ACHN (cell line): ENCODE data around the gene TAB2.
A peak's percentile ranks its signal among the peaks of the same experiment; 100 is the strongest.

ENCODE experiments used
- DNase-seq: peaks from one replicate; pipeline ENCODE4 v3.0.0-alpha.2; 2015
- in situ Hi-C: cut with HindIII; loops from 2 replicates; pipeline ENCODE4 v1.10.0; 2017; ENCODE audit warnings: low sequenced_read_pairs, low pct_ligation_motif_present, low pct_unique_long_range_greater_than_20kb

The TAB2 gene, protein sequence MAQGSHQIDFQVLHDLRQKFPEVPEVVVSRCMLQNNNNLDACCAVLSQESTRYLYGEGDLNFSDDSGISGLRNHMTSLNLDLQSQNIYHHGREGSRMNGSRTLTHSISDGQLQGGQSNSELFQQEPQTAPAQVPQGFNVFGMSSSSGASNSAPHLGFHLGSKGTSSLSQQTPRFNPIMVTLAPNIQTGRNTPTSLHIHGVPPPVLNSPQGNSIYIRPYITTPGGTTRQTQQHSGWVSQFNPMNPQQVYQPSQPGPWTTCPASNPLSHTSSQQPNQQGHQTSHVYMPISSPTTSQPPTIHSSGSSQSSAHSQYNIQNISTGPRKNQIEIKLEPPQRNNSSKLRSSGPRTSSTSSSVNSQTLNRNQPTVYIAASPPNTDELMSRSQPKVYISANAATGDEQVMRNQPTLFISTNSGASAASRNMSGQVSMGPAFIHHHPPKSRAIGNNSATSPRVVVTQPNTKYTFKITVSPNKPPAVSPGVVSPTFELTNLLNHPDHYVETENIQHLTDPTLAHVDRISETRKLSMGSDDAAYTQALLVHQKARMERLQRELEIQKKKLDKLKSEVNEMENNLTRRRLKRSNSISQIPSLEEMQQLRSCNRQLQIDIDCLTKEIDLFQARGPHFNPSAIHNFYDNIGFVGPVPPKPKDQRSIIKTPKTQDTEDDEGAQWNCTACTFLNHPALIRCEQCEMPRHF

DNA sequence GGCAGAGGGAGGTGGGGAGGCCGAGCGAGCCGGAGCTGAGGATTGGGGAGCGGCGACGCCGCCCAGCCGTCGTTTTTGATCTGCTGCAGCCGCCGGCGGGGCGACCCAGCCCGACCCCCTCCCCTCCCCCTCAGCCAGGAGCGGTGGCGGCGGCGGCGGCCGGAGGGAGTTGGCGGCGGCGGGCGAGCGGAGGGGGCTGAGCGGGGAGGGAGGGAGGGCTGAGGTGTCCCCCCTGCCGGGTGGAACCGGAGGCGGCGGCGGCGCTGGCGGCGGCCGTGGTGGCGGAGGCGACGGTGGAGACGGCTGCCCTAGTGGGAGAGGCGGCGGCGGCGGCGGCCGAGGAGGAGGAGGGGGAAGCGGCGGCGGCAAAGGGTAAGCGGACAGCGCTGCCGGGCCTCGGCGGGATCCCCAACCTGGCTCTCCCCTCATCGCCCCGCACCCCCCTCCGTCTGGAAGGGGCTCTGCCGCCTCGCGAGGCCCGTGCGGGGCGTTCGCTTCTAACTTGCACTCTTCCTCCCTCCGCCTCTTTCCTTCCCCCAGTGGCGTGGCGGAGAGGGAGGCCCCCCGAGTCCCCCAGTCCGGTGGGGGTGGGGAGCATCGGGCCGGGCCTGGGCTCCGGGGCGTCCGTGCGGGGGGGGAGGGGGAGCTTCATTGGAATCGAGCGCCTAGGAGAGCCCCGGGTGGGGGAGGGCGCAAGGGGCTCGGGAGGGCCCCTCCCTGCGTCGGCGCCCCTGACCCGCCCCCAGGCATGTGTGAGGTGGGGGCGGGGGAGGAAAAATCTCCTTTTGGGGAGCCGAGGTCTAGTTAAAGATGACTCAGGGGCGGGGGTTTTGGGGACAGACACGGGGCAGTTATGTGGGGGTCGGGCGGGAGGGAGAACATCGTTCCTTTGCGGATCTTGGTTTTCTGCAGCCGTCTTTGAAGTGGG, at the start of gene TAB2:
Gene TAB2, plus strand, starts transcription at position 69 of the 928 bp plus-strand sequence. CDS start 52,286 bp downstream, outside the sequence.
- in situ Hi-C loops: no loop called here
- peak; percentile 40 for DNase-seq

DNA sequence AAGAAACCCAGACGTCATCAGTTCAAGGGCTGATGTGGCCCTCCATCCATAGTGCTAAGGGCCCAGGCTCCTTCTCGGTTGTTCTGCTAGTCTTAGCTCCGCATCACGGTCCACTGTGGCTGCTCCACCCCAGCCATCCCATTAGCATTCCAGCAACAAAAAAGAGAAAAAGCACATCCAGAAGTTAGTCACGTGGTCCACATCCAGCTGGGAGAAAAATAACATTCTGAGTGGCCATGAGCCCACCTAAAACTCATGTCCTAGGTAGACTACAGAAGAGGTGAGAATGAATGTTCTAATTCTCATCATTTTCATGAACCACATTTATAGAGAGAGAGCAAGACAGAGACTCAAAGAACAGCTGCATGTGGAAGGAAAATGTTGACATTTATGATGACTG, 49.4 kb upstream of the TAB2 start:
- DNase-seq: no peak
- in situ Hi-C loops: no loop called here

GRCh38 chr6:149268768-149269167, 48.7 kb upstream of the TAB2 start:
- in situ Hi-C loops: no loop called here
- DNase-seq: no peak

GRCh38 chr6:149270616-149271015, 46.9 kb upstream of the TAB2 start:
- in situ Hi-C loops: no loop called here
- no peak for DNase-seq

GRCh38 chr6:149271348-149272340, 45.9 kb upstream of the TAB2 start:
- in situ Hi-C loops: no loop called here
- no peak for DNase-seq

DNA sequence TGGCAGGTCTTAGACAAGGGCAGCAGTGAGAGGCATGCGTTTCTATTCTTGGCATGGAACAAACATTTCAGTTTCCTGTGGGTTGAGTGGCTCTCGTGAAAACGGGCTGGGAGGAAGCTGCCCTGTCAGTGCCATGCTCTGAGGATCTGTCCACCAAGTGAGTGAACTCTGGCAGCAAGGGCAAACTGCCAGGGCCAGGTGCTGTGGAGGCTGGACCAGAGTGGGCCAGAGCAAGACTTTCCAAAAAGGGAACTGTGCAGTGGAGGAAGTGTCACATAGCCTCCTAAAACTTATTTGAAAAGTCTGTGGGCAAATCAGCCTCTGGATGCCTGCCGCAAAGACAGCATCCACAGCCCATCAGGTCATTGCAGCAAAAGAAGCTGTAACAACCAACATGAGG, 44.2 kb upstream of the TAB2 start:
- no peak for DNase-seq
- in situ Hi-C loops: no loop called here

DNA sequence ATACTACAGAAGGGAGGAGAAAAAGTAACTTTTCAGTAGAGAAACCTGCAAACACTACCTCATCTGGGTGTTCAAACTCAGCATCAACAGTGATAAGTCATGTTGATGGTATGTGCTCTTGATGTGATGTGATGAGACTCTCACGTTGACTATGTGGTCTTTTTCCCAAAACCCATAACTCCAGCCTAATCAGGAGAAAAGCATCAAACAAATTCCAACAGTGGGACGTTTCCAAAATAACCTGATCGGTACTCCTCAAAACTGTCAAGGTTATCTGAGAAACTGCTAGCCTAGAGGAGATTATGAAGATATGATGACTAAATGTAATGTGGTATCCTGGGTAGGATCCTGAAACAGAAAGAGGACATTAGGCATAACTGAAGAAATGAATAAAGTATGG, 41.9 kb upstream of the TAB2 start:
- in situ Hi-C loops: no loop called here
- DNase-seq: no peak

- in situ Hi-C loops: no loop called here
Observed at GRCh38 chr6:149277621-149278020, 39.9 kb upstream of the TAB2 start.

GRCh38 chr6:149278997-149279396, 38.5 kb upstream of the TAB2 start:
- in situ Hi-C loops: no loop called here
- no peak for DNase-seq

More at GRCh38 chr6:149277621-149278020, 39.9 kb upstream of the TAB2 start:
- DNase-seq: no peak

- in situ Hi-C loops: no loop called here
- DNase-seq: no peak
Observed at GRCh38 chr6:149284904-149285303, 32.6 kb upstream of the TAB2 start.

DNA sequence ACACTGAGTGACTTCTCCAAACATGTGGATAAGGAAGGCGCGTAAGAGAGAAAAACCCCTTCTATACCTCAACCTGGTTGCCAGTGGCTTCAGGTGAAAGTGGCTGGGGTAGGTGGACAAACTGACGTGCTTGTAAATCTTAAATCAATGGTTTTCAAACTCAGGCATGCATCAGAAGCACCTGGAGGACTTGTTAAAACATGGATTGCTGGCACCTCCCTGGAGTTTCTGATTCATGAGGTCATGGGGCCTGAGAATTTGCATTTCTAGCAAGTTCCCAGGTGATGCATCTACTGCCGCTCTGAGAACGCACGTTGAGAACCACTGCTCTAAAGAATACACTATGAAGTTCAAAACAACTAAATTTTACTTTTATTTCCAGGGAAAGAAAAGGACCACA, 31.9 kb upstream of the TAB2 start:
- in situ Hi-C loops: no loop called here
- DNase-seq: no peak

DNA sequence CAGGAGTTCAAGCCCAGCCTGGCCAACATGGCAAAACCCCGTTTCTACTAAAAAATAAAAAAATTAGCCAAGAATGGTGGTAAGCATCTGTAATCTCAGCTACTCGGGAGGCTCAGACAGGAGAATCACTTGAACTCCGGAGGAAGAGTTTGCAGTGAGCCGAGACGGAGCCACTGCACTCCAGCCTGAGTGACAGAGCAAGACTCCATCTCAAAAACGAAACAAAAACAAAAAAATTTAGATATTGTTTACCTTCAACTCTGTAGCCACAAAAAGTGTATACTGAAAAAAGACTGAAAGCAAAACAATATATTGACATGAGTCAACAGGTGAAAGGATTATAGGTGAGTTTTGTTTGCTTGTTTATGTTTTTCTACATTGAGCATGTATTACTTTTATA, 30.6 kb upstream of the TAB2 start:
- in situ Hi-C loops: no loop called here

GRCh38 chr6:149289192-149289781, 28.2 kb upstream of the TAB2 start:
- in situ Hi-C loops: no loop called here
- no peak for DNase-seq

More for the DNA sequence above, 30.6 kb upstream of the TAB2 start:
- no peak for DNase-seq

DNA sequence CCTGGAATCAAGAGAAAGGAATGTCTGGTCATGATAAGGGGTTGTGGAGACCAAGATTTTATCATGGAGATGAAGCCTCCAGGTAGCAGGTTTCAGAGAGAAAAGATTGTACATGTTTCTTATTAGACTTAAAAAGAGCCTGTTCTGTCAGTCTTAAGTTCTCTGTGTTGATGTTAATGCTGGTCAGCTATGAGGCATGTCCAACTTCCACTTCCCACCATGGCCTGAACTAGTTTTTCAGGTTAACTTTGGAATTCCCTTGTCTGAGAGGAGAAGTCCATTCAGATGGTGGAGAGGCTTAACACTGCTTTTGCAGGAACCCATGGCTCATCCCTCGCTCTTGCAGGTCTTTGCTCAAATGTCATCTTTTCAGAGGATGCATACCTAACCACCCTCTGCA, 27.5 kb upstream of the TAB2 start:
- in situ Hi-C loops: no loop called here
- DNase-seq: no peak

DNA sequence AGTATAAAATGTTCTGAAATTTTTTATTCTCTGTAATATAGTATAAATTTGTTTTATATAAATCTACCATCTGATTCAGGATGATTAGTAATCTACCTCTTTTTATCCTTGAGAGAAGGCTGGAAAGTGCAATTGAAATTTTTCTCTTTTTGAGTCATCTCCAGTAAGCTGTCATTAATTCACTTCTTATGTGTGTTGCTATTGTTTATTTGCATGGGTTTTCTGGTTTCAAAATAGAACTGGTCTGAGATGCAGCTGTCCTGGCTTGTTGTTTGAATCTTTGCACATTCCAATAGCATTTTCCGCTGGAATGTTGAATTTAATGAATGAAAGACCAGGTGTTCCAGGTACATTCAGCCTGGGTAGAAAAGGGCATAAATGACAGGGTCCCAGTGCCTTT, 24.3 kb upstream of the TAB2 start:
- in situ Hi-C loops: no loop called here
- DNase-seq: no peak

- DNase-seq: no peak
- in situ Hi-C loops: no loop called here
Observed at GRCh38 chr6:149300563-149300962, 16.9 kb upstream of the TAB2 start.

DNA sequence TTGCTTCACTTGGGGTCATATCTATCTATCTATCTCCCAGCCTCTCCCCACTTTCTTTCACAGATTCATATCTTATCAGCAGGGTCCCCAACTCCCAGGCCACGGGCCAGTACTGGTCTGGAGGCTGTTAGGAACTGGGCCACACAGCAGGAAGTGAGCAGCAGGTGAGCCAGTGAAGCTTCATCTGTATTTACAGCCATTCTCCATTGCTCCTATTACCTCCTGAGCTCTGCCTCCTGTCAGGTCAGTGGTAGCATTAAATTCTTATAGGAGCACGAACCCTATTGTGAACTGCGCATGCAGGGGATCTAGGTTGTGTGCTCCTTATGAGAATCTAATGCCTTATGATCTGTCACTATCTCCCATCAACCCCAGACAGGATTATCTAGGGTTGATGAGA, 14.8 kb upstream of the TAB2 start:
- in situ Hi-C loops: no loop called here
- DNase-seq: no peak

GRCh38 chr6:149303468-149303867, 14.0 kb upstream of the TAB2 start:
- no peak for DNase-seq
- in situ Hi-C loops: no loop called here
